ENCODE measurements around the gene SKA2.

DNA sequence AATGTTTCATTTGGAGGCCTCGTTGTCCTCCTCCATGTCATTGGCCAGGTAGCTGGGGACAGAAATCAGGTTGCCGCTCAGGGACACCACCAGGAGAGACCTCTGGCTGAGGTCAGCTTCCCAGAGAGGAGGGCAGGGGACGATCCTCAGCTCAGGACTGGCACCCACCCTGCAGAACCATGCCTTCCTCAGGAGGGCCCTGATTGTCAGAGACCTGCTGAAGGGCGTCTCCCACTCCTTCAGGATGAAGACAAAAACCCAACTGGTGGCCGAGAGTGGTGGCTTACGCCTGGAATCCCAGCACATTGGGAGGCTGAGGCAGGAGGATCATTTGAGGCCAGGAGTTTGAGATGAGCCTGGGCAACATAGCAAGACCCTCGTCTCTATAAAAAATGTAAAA, 20.1 kb upstream of the SKA2 start:
- TF ChIP-seq, protein P1, sequence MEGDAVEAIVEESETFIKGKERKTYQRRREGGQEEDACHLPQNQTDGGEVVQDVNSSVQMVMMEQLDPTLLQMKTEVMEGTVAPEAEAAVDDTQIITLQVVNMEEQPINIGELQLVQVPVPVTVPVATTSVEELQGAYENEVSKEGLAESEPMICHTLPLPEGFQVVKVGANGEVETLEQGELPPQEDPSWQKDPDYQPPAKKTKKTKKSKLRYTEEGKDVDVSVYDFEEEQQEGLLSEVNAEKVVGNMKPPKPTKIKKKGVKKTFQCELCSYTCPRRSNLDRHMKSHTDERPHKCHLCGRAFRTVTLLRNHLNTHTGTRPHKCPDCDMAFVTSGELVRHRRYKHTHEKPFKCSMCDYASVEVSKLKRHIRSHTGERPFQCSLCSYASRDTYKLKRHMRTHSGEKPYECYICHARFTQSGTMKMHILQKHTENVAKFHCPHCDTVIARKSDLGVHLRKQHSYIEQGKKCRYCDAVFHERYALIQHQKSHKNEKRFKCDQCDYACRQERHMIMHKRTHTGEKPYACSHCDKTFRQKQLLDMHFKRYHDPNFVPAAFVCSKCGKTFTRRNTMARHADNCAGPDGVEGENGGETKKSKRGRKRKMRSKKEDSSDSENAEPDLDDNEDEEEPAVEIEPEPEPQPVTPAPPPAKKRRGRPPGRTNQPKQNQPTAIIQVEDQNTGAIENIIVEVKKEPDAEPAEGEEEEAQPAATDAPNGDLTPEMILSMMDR (IDR thresholded peaks at IDR 0.05; ENCODE audit: control extremely low read depth in 1 of 3, insufficient read depth in 1 of 3, low read depth in 1 of 3, low read length in 3 of 3) = no peak
- TF ChIP-seq CBX5 (IDR thresholded peaks at IDR 0.05; ENCODE audit: low read depth, low read length) (no peak), EP300 (IDR thresholded peaks at IDR 0.05; ENCODE audit: borderline replicate concordance in 1 of 2, low read depth in 2 of 2, low read length in 2 of 2) (no peak), RAD21 (IDR thresholded peaks at IDR 0.05 in 1 of 2, conservative IDR thresholded peaks at IDR 0.05 in 1 of 2; ENCODE audit: low read depth in 2 of 2, low read length in 2 of 2) (no peak), RNF2 (IDR thresholded peaks at IDR 0.05; ENCODE audit: borderline replicate concordance, low read depth, low read length, missing control alignments, poor library complexity, severe bottlenecking) (no peak), CHD2 (IDR thresholded peaks at IDR 0.05; ENCODE audit: low read length) (no peak), TBP (IDR thresholded peaks at IDR 0.05; ENCODE audit: low read depth, low read length) (no peak), EZH2 (IDR thresholded peaks at IDR 0.05; ENCODE audit: low read depth, low read length, severe bottlenecking) (no peak), CBX8 (IDR thresholded peaks at IDR 0.05; ENCODE audit: borderline replicate concordance, low read depth, low read length) (no peak), EGR1 (IDR thresholded peaks at IDR 0.05; ENCODE audit: borderline replicate concordance, low read depth, low read length) (no peak), PHF8 (conservative IDR thresholded peaks at IDR 0.05; ENCODE audit: low read depth, low read length) (no peak), RXRA (IDR thresholded peaks at IDR 0.05; ENCODE audit: insufficient read depth, low read depth, low read length) (no peak), SP1 (IDR thresholded peaks at IDR 0.05; ENCODE audit: low read depth, low read length) (no peak), HDAC2 (IDR thresholded peaks at IDR 0.05; ENCODE audit: borderline replicate concordance in 1 of 2, low read depth in 2 of 2, low read length in 2 of 2) (no peak)
